ENCODE measurements around the gene CCDC85C. TPM values are rescaled to one million over a fixed set of nuclear protein-coding genes. Genes with fewer than 3 reads are reported as not detected.

The CCDC85C gene
- total RNA-seq, 1 experiment from 2014 or later, result 33.2 TPM

DNA sequence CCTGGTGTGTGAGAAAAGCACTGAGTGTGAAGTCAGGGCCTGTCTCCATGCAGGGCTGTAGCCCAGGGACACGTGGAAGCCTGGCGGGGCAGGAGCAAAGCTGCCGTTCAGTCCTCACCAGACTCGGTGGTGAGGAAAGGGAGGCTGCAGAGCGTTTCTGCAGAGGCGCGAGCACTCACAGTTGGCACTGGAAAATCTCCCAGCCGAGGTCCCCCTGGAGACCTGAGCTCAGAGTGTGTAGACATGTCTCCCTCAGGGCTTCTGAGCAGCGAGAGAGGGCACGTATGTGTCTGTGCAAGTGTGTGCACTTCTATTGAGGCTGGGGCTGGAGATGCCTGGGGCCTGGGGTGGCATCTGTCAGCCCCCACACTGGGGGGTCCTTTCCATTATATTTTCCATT, 29.9 kb upstream of the CCDC85C start:
- H3K9ac ChIP-seq (ENCODE audit: extremely low read depth, insufficient read length, low read length), result no peak overlapping the region
- no peak overlapping the region for H3K23ac ChIP-seq (ENCODE audit: insufficient read length, low read depth, low read length)
- no peak overlapping the region for H2BK15ac ChIP-seq (ENCODE audit: low read depth, low read length)
- Mint-ChIP-seq H3K27me3 (ENCODE audit: low read depth) (peaks cover 12% of the 10 kb centered on the region), H3K9me3 (no peaks in the 10 kb centered on the region), H3K4me3 (no peak overlapping the region), H3K36me3 (ENCODE audit: insufficient read depth in 1 of 3, low read depth in 3 of 3) (no peaks in the 10 kb centered on the region), H3K27ac (no peak overlapping the region), H3K4me1 (peaks cover 4 to 9% of the 10 kb centered on the region in 2 experiments; a peak in 3 of 4 replicates)
- no peak overlapping the region for H2AK5ac ChIP-seq (ENCODE audit: insufficient read length, low read length)
- H4K20me1 ChIP-seq (ENCODE audit: control insufficient read depth, insufficient read depth, insufficient read length), result no peaks in the 10 kb centered on the region
- H4K8ac ChIP-seq (replicated peaks; ENCODE audit: insufficient read length, low read depth, low read length), result no peak overlapping the region
- H3K4me1 ChIP-seq (ENCODE audit: insufficient read depth, low read length), result no peaks in the 10 kb centered on the region
- H3K23me2 ChIP-seq (ENCODE audit: insufficient read length, low read depth, low read length, poor library complexity, severe bottlenecking), result no peaks in the 10 kb centered on the region
- no peak overlapping the region for H2BK20ac ChIP-seq (ENCODE audit: low read depth, low read length, poor library complexity, severe bottlenecking)
- TF ChIP-seq CTCF (conservative IDR thresholded peaks at IDR 0.05), result no peak
- H4K91ac ChIP-seq (ENCODE audit: insufficient read length, low read depth, low read length), result no peak overlapping the region
- no peak overlapping the region for H2BK12ac ChIP-seq (ENCODE audit: insufficient read length, low read depth, low read length)
- H2AFZ ChIP-seq (ENCODE audit: low read length), result no peak overlapping the region
- no peaks in the 10 kb centered on the region for H3K27me3 ChIP-seq (ENCODE audit: insufficient read depth, low read length)
- DNase-seq, result no peak
- no peak overlapping the region for H3T11ph ChIP-seq (ENCODE audit: low read length)
- no peak overlapping the region for H3K56ac ChIP-seq (ENCODE audit: insufficient read length, low read depth, low read length)
- H2BK5ac ChIP-seq (ENCODE audit: insufficient read length, low read length), result no peak overlapping the region
- H3K18ac ChIP-seq (ENCODE audit: insufficient read length, low read depth, low read length), result no peak overlapping the region
- no peak overlapping the region for H2BK120ac ChIP-seq (ENCODE audit: low read depth, low read length, poor library complexity, severe bottlenecking)
- no peak overlapping the region for H3K27ac ChIP-seq (ENCODE audit: insufficient read length, low read depth, low read length)
- H3K79me2 ChIP-seq (ENCODE audit: insufficient read depth, low read length), result no peaks in the 10 kb centered on the region
- no CpG with 5 or more reads among the region's 10 CpGs for WGBS (ENCODE audit: extremely low coverage, insufficient read length, low lambda C conversion rate)
- H3K4me2 ChIP-seq (ENCODE audit: insufficient read depth, insufficient read length, low read length), result no peak overlapping the region
- no peaks in the 10 kb centered on the region for H3K79me1 ChIP-seq (ENCODE audit: insufficient read depth, low read depth, low read length, poor library complexity, severe bottlenecking)
- H3K9me3 ChIP-seq (ENCODE audit: control insufficient read depth, low read depth, low read length), result no peaks in the 10 kb centered on the region
- H4K5ac ChIP-seq (ENCODE audit: insufficient read length, low read depth, low read length), result no peak overlapping the region
- H3K4ac ChIP-seq (ENCODE audit: low read depth, low read length), result no peak overlapping the region
- H3K14ac ChIP-seq (ENCODE audit: insufficient read depth, low read length), result no peak overlapping the region
